ENCODE measurements around the gene DNAJC16.
"Not testable (repeated sequence)": the region's sequence is repeated elsewhere in the genome, so short reads cannot be mapped to it uniquely, and the experiment has no call there.

DNAJC16 gene

GRCh38 chr1:15584489-15585363, 58.1 kb downstream of the DNAJC16 start, which contains the start of gene AGMAT:
AGMAT (minus strand) TSS chr1:15585051; CDS start chr1:15584967, 84 bp downstream.
- DNase-seq: peak; percentile 68

DNA sequence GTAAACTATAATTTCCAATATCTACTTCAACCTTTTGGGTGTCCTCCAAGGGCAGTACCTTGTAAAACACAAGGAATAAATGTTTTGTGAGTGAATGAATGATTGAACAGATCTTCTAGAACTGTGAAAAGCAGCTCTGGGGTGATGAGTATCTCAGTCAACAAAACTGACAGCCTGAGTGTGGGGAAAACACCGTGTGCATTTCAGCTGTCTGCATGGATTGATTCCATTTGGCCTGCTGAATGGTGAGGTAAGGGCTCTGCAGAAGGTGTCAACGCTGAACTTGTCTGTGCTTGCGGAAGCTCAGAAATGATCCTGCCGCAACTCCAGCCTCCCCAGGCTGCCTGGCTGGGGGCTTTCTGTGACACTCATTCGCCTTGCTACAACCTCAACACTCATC, 65.6 kb downstream of the DNAJC16 start:
- DNase-seq: no peak

DNA sequence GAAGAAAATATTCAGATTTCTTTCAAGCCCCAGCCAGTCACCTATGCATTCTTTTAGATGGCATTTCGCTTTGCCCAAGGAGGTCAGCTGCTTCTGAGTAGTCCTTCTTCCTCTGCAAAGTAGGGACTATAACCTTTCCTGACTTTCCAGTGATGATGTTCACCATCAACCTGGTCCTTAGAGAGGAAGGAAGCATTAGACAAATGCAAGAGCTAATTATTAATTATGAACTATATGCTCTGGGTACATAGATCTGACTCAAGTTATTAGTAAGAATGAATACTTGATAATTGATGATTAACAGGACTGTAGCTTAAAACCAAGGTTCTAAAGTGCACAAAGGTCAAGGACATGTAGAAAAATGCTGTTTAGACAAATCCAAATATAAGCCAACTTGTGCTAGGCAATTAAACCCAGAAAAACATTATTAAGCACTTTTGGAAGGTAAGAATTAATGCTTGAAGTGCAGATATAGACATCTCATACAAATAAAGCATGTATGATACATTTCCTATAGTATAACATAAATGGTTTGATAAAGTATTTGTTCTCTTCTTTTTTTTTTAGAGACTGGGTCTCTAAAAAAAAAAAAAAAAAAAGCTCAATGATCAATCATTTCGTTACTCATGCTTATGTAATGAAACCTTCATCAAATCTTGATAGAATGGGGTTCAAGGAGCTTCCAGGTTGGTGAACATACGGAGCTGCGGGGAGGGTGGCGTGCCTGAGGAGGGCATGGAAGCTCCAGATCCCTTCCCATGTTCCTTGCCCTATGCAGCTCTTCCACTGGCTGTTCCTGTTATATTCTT, 69.4 kb downstream of the DNAJC16 start:
- no peak for DNase-seq

GRCh38 chr1:15598436-15598835, 71.8 kb downstream of the DNAJC16 start:
- DNase-seq: no peak

GRCh38 chr1:15603050-15603965, 76.7 kb downstream of the DNAJC16 start:
- DNase-seq: peak; percentile 92

DNA sequence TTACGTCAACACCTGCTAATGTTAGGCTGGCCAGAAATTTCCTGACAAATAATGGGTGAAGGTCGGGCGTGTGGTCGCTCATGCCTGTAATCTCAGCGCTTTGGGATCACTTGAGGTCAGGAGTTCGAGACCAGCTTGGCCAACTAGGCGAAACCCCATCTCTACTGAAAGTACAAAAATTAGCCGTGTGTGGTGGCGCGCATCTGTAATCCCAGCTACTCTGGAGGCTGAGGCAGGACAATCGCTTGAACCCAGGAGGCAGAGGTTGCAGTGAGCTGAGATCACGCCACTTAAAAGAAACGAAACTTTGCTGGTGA, 77.3 kb downstream of the DNAJC16 start:
- not testable (repeated sequence) for DNase-seq

- not testable (repeated sequence) for DNase-seq
These were observed 77.8 kb downstream of the DNAJC16 start for GRCh38 chr1:15604400-15604799.

GRCh38 chr1:15605398-15606383, 79.0 kb downstream of the DNAJC16 start:
- DNase-seq: no peak

GRCh38 chr1:15609631-15610030, 83.0 kb downstream of the DNAJC16 start:
- DNase-seq: no peak

DNA sequence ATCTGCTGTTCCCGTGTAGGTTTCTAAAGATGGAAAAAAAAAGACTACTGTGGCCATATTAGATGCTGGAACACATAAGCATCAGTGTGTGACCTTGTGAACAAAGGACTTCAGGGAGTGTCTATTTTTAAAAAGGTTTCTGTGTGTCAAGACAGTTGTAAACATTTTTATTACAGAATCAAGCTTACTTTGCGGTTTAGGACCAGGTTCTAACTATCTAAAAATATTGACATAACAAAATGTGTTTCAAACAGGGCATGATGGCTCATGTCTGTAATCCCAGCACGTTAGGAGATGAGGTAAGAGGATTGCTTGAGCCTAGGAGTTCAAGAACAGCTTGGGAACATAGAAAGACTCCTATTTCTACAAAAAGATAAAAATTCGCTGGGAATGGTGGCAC, 83.5 kb downstream of the DNAJC16 start:
- DNase-seq: no peak

GRCh38 chr1:15616373-15617172, 89.9 kb downstream of the DNAJC16 start:
- DNase-seq: no peak

DNA sequence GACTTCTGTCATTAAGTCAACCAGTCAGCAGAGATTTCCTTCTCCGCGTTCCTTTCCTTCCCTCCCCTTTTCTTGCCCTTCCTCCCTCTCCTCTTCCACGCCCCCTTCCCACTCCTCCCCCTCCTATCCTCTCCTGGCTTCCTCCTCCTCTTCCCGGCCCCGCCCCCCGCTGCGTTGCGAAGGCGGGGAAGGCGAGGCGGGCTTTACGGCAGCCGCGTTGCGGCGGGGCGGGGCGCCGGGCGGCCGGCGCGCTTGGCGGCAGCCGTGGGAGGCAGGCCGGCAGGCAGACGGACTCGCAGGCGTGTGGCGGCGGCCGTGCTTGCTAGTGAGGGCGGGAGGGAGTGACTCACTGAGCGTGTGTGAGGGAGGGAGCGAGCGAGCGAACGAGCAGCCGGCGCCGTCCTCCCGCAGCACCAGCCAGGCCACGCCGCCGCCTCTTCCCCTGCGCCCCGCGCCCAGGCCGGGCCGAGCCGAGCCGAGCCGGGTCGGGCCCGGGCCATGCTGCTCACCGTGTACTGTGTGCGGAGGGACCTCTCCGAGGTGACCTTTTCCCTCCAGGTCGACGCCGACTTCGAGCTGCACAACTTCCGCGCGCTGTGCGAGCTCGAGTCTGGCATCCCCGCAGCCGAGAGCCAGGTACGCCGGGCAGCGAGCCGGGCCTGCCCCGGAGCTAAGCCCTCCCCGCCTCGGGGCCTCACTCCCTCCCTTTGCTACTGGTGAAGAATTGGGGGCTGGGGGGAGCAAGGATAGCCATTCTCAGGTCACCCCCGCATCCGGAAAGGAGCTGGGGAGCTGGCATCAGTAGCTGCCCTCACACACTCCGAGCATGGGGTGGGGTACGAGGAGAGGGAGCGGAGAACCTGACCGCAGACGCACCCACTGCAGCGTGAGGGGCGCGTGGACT, 90.8 kb downstream of the DNAJC16 start, which contains the start of gene DDI2:
Gene DDI2 (plus strand): TSS at position 286 of the 904 bp plus-strand sequence. CDS start 213 bp downstream, at position 499.
- DNase-seq: peak; percentile 95

DNA sequence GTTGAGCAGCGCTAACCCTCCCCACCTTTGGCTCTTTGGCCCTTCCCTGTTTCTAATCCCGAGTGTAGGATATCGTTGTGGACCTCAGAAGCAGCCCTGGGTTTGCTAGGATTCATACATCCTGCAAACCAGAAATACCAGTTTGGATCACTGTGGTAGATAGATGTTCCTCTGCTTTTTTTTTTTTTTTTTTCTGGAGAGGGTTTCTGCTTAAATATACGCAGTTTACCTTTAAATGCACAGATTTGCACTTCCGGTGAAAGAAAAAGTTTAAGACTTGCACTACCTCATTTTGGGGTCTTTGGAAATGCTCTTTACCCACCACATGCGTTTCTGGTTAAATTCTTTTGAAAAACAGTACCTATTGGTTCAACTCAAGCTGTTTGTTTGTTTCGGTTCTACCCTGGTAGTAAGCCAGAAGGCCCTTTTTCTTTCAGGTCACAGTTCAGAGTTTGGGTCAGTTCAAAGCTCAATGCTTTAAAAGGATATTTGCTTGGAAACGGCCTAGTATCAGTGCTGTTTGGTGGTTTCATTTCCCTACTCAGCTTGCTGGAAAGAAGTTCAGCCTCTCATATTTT, 91.5 kb downstream of the DNAJC16 start:
- DNase-seq: peak; percentile 35

GRCh38 chr1:15618655-15619525, 92.2 kb downstream of the DNAJC16 start:
- no peak for DNase-seq

DNA sequence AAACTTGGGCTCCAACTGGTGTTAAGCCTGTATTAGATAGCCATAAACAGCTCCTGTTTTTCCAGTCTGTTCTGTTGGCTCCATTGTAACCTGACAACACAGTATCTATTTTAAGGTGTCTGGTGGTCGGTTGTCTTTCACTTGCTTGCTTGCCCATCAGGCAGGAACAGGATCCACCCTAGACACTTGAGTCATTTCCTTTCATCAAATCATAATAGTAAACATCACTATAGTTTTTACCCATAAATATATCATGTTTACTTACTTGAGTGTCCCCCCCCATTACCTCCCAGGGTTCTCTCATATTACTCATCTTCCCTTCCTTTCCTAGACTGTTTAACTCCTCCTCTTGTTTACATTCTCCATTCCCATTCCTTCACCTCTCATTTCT, 93.5 kb downstream of the DNAJC16 start:
- DNase-seq: peak; percentile 40

DNA sequence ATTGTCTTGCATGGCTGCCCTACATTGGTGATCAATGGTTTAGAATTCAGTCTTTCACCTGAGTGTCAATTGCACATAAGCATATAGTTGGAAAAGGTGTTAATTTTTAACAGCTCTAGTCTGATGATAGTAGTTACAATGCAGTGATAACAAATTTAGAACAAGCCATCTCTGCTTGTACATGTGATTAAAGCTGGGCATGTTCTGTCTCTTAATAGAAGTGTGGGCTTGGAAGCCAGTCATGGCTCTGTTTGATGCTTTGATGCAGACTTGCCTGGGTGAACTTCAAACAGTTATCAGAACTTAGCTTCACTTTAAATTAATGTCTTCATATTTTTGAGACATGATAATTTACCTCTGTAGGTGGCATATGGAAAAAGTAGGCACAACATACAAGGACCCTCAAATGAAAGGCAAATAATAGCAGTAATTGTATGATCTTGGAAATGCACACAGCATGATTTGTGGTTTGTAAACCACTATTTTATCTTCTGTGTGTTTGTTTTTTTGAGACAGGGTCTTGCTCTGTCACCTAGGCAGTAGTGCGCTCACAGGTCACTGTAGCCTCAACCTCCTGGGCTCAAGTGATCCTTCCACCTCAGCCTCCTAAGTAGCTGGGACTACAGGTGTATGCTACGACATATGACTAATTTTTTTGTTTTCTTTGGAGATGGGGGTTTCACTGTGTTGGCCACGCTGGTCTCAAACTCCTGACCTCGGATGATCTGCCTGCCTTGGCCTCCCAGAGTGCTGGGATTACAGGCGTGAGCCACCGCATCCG, 94.4 kb downstream of the DNAJC16 start:
- DNase-seq: no peak

DNA sequence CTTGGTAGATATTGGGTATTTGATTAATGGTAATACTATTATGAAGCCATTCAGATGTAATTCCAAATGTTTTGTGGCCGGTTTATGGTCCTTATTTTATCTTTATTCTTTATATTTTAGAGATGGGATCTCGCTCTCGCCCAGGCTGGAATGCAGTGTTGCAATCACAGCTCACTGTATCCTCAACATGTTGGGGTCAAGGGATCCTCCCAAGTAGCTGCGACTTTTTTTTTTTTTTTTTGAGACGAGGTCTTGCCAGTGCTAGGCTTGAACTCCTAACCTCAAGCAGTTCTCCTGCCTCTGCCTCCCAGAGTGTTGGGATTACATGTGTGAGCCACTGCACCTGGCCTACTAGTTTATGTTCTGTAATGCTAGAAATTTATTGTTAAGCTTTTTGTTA, 95.3 kb downstream of the DNAJC16 start:
- DNase-seq: no peak

Measured in activated CD4-positive, alpha-beta T cell treated with anti-CD3 and anti-CD28 coated beads, Interleukin-2, amount 50 U/mL, for 16 hours (primary cell).